Ishikawa (cell line): ENCODE measurements around the gene ANKRD34B.

Experiments used
- CEBPB ChIP-seq: IDR thresholded peaks from 2 replicates; pipeline ENCODE4 v1.6.1; 2012
- CREB1 ChIP-seq: IDR thresholded peaks from 2 replicates; pipeline ENCODE4 v1.6.1; 2012; ENCODE audit warnings: low read depth
- EGR1 ChIP-seq: IDR thresholded peaks from 2 replicates; pipeline ENCODE4 v1.6.1; 2012
- EP300 ChIP-seq: IDR thresholded peaks from 2 replicates; pipeline ENCODE4 v1.6.1; 2012; ENCODE audit warnings: borderline replicate concordance
- FOXM1 ChIP-seq: IDR thresholded peaks from 2 replicates; pipeline ENCODE4 v1.6.1; 2012; ENCODE audit warnings: low read depth, borderline replicate concordance
- MAX ChIP-seq: IDR thresholded peaks from 2 replicates; pipeline ENCODE4 v1.6.1; 2012
- NFIC ChIP-seq: IDR thresholded peaks from 2 replicates; pipeline ENCODE4 v1.6.1; 2012
- RAD21 ChIP-seq: IDR thresholded peaks from 2 replicates; pipeline ENCODE4 v1.6.1; 2012; ENCODE audit warnings: low read depth
- REST ChIP-seq: IDR thresholded peaks from 2 replicates; pipeline ENCODE4 v1.6.1; 2012; ENCODE audit warnings: low read depth, mild to moderate bottlenecking
- TAF1 ChIP-seq: IDR thresholded peaks from 2 replicates; pipeline ENCODE4 v1.6.1; 2012; ENCODE audit warnings: low read depth, mild to moderate bottlenecking
- TCF12 ChIP-seq: IDR thresholded peaks from 2 replicates; pipeline ENCODE4 v1.6.1; 2012; ENCODE audit warnings: low read depth
- TEAD4 ChIP-seq: IDR thresholded peaks from 2 replicates; pipeline ENCODE4 v1.6.1; 2012
- USF1 ChIP-seq: IDR thresholded peaks from 2 replicates; pipeline ENCODE4 v1.6.1; 2012
- YY1 ChIP-seq: IDR thresholded peaks from 2 replicates; pipeline ENCODE4 v1.6.1; 2012; ENCODE audit warnings: low read depth
- ZBTB7A ChIP-seq: IDR thresholded peaks from 2 replicates; pipeline ENCODE4 v1.6.1; 2012; ENCODE audit warnings: low read depth

The ANKRD34B gene

GRCh38 chr5:80600943-80601693, 31.0 kb upstream of the ANKRD34B start:
- TF ChIP-seq USF1 (no peak), NFIC (no peak), REST (no peak), EGR1 (no peak), MAX (no peak), CREB1 (no peak), ZBTB7A (no peak), TAF1 (no peak), TEAD4 (no peak), YY1 (no peak), EP300 (no peak), RAD21 (no peak), TCF12 (no peak), FOXM1 (no peak)

GRCh38 chr5:80597500-80597899, 27.4 kb upstream of the ANKRD34B start:
- TF ChIP-seq USF1 (no peak), CREB1 (no peak), NFIC (no peak), MAX (no peak), CEBPB (no peak), RAD21 (no peak), YY1 (no peak), EGR1 (no peak), REST (no peak)

GRCh38 chr5:80594810-80595209, 24.7 kb upstream of the ANKRD34B start:
- TF ChIP-seq TCF12 (no peak), CEBPB (no peak), RAD21 (no peak), FOXM1 (no peak), EGR1 (no peak), REST (no peak), TAF1 (no peak), NFIC (no peak), CREB1 (no peak), TEAD4 (no peak), YY1 (no peak), USF1 (no peak), MAX (no peak), EP300 (no peak), ZBTB7A (no peak)

- no peak for TF ChIP-seq NFIC
- no peak for TF ChIP-seq CREB1
- TF ChIP-seq EP300: no peak
- no peak for TF ChIP-seq REST
- TF ChIP-seq EGR1: no peak
- no peak for TF ChIP-seq FOXM1
- no peak for TF ChIP-seq YY1
Measured at GRCh38 chr5:80592761-80593160, 22.7 kb upstream of the ANKRD34B start.
